Measurements from ENCODE around the gene FIGNL2.
"Not testable (repeated sequence)": the region's sequence is repeated elsewhere in the genome, so short reads cannot be mapped to it uniquely, and the experiment has no call there.

The FIGNL2 gene

GRCh38 chr12:51837286-51837685 is 11.2 kb downstream of the FIGNL2 start:
- in situ Hi-C loops (cut with HindIII; ENCODE audit: low sequenced_read_pairs) = no loop called here

GRCh38 chr12:51836827-51837173 is 11.7 kb downstream of the FIGNL2 start:
- in situ Hi-C loops (cut with HindIII; ENCODE audit: low sequenced_read_pairs) = no loop called here

GRCh38 chr12:51836041-51836826 is 12.3 kb downstream of the FIGNL2 start:
- in situ Hi-C loops (cut with HindIII; ENCODE audit: low sequenced_read_pairs) = no loop called here

- in situ Hi-C loops (cut with HindIII; ENCODE audit: low sequenced_read_pairs) = no loop called here
These were observed 14.1 kb downstream of the FIGNL2 start for GRCh38 chr12:51834411-51834810.

GRCh38 chr12:51833448-51834227 is 14.9 kb downstream of the FIGNL2 start:
- in situ Hi-C loops (cut with HindIII; ENCODE audit: low sequenced_read_pairs) = no loop called here

GRCh38 chr12:51832354-51833107 is 16.0 kb downstream of the FIGNL2 start:
- in situ Hi-C loops (cut with HindIII; ENCODE audit: low sequenced_read_pairs) = no loop called here

GRCh38 chr12:51831817-51832216 is 16.7 kb downstream of the FIGNL2 start:
- in situ Hi-C loops (cut with HindIII; ENCODE audit: low sequenced_read_pairs) = not testable (repeated sequence)

GRCh38 chr12:51829641-51830040 is 18.9 kb downstream of the FIGNL2 start:
- in situ Hi-C loops (cut with HindIII; ENCODE audit: low sequenced_read_pairs) = no loop called here

- in situ Hi-C loops (cut with HindIII; ENCODE audit: low sequenced_read_pairs) = no loop called here
These were observed 19.5 kb downstream of the FIGNL2 start for GRCh38 chr12:51829011-51829481.

- in situ Hi-C loops (cut with HindIII; ENCODE audit: low sequenced_read_pairs) = no loop called here
These were observed 20.3 kb downstream of the FIGNL2 start for GRCh38 chr12:51827925-51828818.

GRCh38 chr12:51826881-51827280 is 21.6 kb downstream of the FIGNL2 start:
- in situ Hi-C loops (cut with HindIII; ENCODE audit: low sequenced_read_pairs) = no loop called here

- in situ Hi-C loops (cut with HindIII; ENCODE audit: low sequenced_read_pairs) = no loop called here
These were observed 23.3 kb downstream of the FIGNL2 start for GRCh38 chr12:51825216-51825615.

GRCh38 chr12:51823875-51824565 is 24.5 kb downstream of the FIGNL2 start:
- in situ Hi-C loops (cut with HindIII; ENCODE audit: low sequenced_read_pairs) = no loop called here

- in situ Hi-C loops (cut with HindIII; ENCODE audit: low sequenced_read_pairs) = no loop called here
These were observed 25.6 kb downstream of the FIGNL2 start for GRCh38 chr12:51822956-51823355.

GRCh38 chr12:51822261-51822616 is 26.3 kb downstream of the FIGNL2 start:
- in situ Hi-C loops (cut with HindIII; ENCODE audit: low sequenced_read_pairs) = no loop called here

GRCh38 chr12:51821440-51822260 is 26.9 kb downstream of the FIGNL2 start:
- in situ Hi-C loops (cut with HindIII; ENCODE audit: low sequenced_read_pairs) = no loop called here

GRCh38 chr12:51820526-51821439 is 27.7 kb downstream of the FIGNL2 start:
- in situ Hi-C loops (cut with HindIII; ENCODE audit: low sequenced_read_pairs) = no loop called here

Data from DLD1 (cell line).